T-helper 9 cell (primary cell): ENCODE results near the gene FAM72D.
"Not testable (repeated sequence)": the region's sequence is repeated elsewhere in the genome, so short reads cannot be mapped to it uniquely, and the experiment has no call there.

ENCODE experiments used
- DNase-seq: peaks from one replicate; pipeline ENCODE4 v3.0.0-alpha.2; 2020

Gene FAM72D

GRCh38 chr1:145155873-145156272, 60.1 kb downstream of the FAM72D start:
- DNase-seq, result not testable (repeated sequence)

GRCh38 chr1:145156891-145157610, 61.3 kb downstream of the FAM72D start:
- DNase-seq, result peak; percentile 16

- not testable (repeated sequence) for DNase-seq
Measured at GRCh38 chr1:145157715-145158114, 61.9 kb downstream of the FAM72D start.

- DNase-seq, result not testable (repeated sequence)
Measured at GRCh38 chr1:145161046-145161752, 65.4 kb downstream of the FAM72D start.
